Endothelial cell of umbilical vein (primary cell): Measurements from ENCODE around the gene FRYL. TPM values are rescaled to one million over a fixed set of nuclear protein-coding genes. Genes with fewer than 3 reads are reported as not detected.

ENCODE experiments used
- BruUV-seq: library from RNA; stranded (reverse); fragments of 400-500 nt; replicated peaks from 2 replicates; lab custom pipeline; 2021; lab: Mats Ljungman, UMichigan
- CTCF ChIA-PET: fragments of 300-600, 350-600 bp; sonication (Branson Sonifier 250); formaldehyde crosslinking; loops from one replicate; lab custom pipeline; 2021; ENCODE audit warnings: antibody characterized with exemption, inconsistent platforms; lab: Charles Lee
- POLR2A ChIA-PET: fragments of 300-600, 350-600 bp; sonication (Branson Sonifier 250); formaldehyde crosslinking; loops from one replicate; lab custom pipeline; 2021; ENCODE audit warnings: antibody characterized with exemption, inconsistent platforms; lab: Charles Lee
- DNase-seq: peaks from one replicate; pipeline ENCODE4 v3.0.0-alpha.2; 2011; ENCODE audit warnings: low read depth, low spot score
- FAIRE-seq: peaks from 2 replicates; lab custom pipeline; 2011; peaks lifted over from hg19 to GRCh38; lab: Jason Lieb, UNC
- H2AFZ ChIP-seq: 2 replicates; pipeline ENCODE4 v1.6.0; 2012; ENCODE audit warnings: low read depth, low read length, control low read depth, inconsistent platforms
- H3K27ac ChIP-seq: 2 replicates; pipeline ENCODE4 v1.5.1; 2011; ENCODE audit warnings: low read depth, mild to moderate bottlenecking, control low read depth, low read length, moderate library complexity; ENCODE audit not compliant: insufficient read depth
- H3K27me3 ChIP-seq, 2 experiments: 2 replicates each; pipeline versions ENCODE4 v1.6.0 to v1.6.1; 2011; ENCODE audit warnings: low read length in 2 of 2, mixed read lengths in 1 of 2; ENCODE audit not compliant: control insufficient read depth in 2 of 2, insufficient read depth in 2 of 2
- H3K36me3 ChIP-seq, 2 experiments: 2 replicates in 1 of 2; 3 replicates in 1 of 2; pipeline ENCODE4 v1.5.1; 2011; ENCODE audit warnings: low read length in 2 of 2, mild to moderate bottlenecking in 1 of 2, moderate library complexity in 1 of 2; ENCODE audit not compliant: control insufficient read depth in 2 of 2, insufficient read depth in 2 of 2; ENCODE audit errors: extremely low read depth in 1 of 2
- H3K4me1 ChIP-seq: 3 replicates; pipeline ENCODE4 v1.5.1; 2011; ENCODE audit warnings: mild to moderate bottlenecking, low read length; ENCODE audit not compliant: control insufficient read depth, insufficient read depth; ENCODE audit errors: extremely low read depth
- H3K4me2 ChIP-seq: 2 replicates; pipeline ENCODE4 v1.6.1; 2011; ENCODE audit warnings: low read length, control low read depth, mixed read lengths; ENCODE audit not compliant: insufficient read depth
- H3K4me3 ChIP-seq, 3 experiments: fragments of 200-600 bp in 1 of 3; sonication (generic), shearing (Covaris generic) in 1 of 3; replicated peaks in 1 of 3; 2 replicates each; pipeline ENCODE4 v1.5.1; 2011 to 2016; ENCODE audit warnings: control low read depth in 3 of 3, low read length in 3 of 3, mild to moderate bottlenecking in 2 of 3, inconsistent platforms in 1 of 3, low read depth in 1 of 3, moderate library complexity in 1 of 3; ENCODE audit not compliant: insufficient read depth in 1 of 3
- H3K79me2 ChIP-seq: 2 replicates; pipeline ENCODE4 v1.6.0; 2012; ENCODE audit warnings: low read length, inconsistent platforms; ENCODE audit not compliant: control insufficient read depth, insufficient read depth
- H3K9ac ChIP-seq: replicated peaks from 2 replicates; pipeline ENCODE3; 2011; ENCODE audit warnings: low read length, control low read depth; ENCODE audit not compliant: insufficient read depth; ENCODE audit errors: extremely low read depth
- H3K9me1 ChIP-seq: replicated peaks from 3 replicates; pipeline ENCODE4 v1.6.0; 2011; ENCODE audit warnings: mild to moderate bottlenecking, low read length; ENCODE audit not compliant: control insufficient read depth, insufficient read depth; ENCODE audit errors: extremely low read depth
- H3K9me3 ChIP-seq: replicated peaks from 2 replicates; pipeline ENCODE4 v1.5.1; 2012; ENCODE audit warnings: low read length, inconsistent platforms; ENCODE audit not compliant: control insufficient read depth, insufficient read depth
- H4K20me1 ChIP-seq: replicated peaks from 2 replicates; pipeline ENCODE3; 2011; ENCODE audit warnings: mild to moderate bottlenecking, low read length; ENCODE audit not compliant: control insufficient read depth, insufficient read depth; ENCODE audit errors: extremely low read depth
- EZH2 ChIP-seq: IDR thresholded peaks from 2 replicates; pipeline ENCODE4 v1.6.1; 2012; ENCODE audit warnings: borderline replicate concordance, low read depth, mild to moderate bottlenecking, moderate library complexity, low read length, inconsistent platforms; ENCODE audit not compliant: severe bottlenecking
- FOS ChIP-seq: IDR thresholded peaks from 2 replicates; pipeline ENCODE4 v1.6.1; 2011; ENCODE audit warnings: mild to moderate bottlenecking, low read length, moderate library complexity, borderline replicate concordance; ENCODE audit not compliant: insufficient read depth
- GATA2 ChIP-seq: IDR thresholded peaks from 2 replicates; pipeline ENCODE4 v1.7.0; 2011; ENCODE audit warnings: low read depth, mild to moderate bottlenecking, moderate library complexity, mixed read lengths, low read length; ENCODE audit not compliant: insufficient read length, insufficient read depth
- JUN ChIP-seq: IDR thresholded peaks from 2 replicates; pipeline ENCODE4 v1.6.1; 2011; ENCODE audit warnings: borderline replicate concordance, low read depth; ENCODE audit not compliant: insufficient read length, insufficient read depth
- MYC ChIP-seq: IDR thresholded peaks from one replicate; pipeline ENCODE4 v1.6.1; 2011; ENCODE audit warnings: mild to moderate bottlenecking, low read depth, low read length
- POLR2A ChIP-seq: IDR thresholded peaks from 2 replicates; pipeline ENCODE4 v1.6.1; 2012; ENCODE audit warnings: low read depth, mild to moderate bottlenecking, control low read depth, low read length
- POLR2AphosphoS5 ChIP-seq: IDR thresholded peaks from 2 replicates; pipeline ENCODE4 v1.6.1; 2012; ENCODE audit warnings: low read depth, mild to moderate bottlenecking, control low read depth, low read length, moderate library complexity; ENCODE audit not compliant: insufficient read depth
- dilution Hi-C: fragments of 300-500 bp; cut with MboI; formaldehyde crosslinking; loops from one replicate; pipeline ENCODE4 v1.15.0; 2019; ENCODE audit warnings: low sequenced_read_pairs; ENCODE audit not compliant: extremely low pct_ligation_motif_present
- intact Hi-C: fragments of 100-400 bp; cut with micrococcal nuclease; formaldehyde crosslinking; loops from one replicate; pipeline ENCODE4 v1.10.0; 2022
- polyA plus RNA-seq, 4 experiments: library from polyadenylated mRNA; depleted of rRNA in 3 of 4; stranded (reverse) in 3 of 4; unstranded in 1 of 4; fragments of >200 nt; gene quantifications; 2 replicates each; pipeline versions ENCODE4 v1.2.1 to v1.2.3, GENCODE V29; 2011 to 2012; ENCODE audit warnings: missing spikeins in 1 of 4
- total RNA-seq: library from RNA; stranded (reverse); gene quantifications from 2 replicates; pipeline ENCODE4 v1.2.3, GENCODE V29; 2021
- TF ChIP-seq, protein P1 (sequence below): IDR thresholded peaks from 2 replicates; pipeline ENCODE4 v1.6.1; 2011; ENCODE audit not compliant: insufficient read depth, insufficient read length
- TF ChIP-seq, protein P2 (sequence below), 2 donors: IDR thresholded peaks; 1 replicate in 1 of 2; 2 replicates in 1 of 2; pipeline ENCODE4 v1.5.1; 2011; ENCODE audit warnings: low read length in 2 of 2, mild to moderate bottlenecking in 2 of 2, moderate library complexity in 2 of 2, control low read depth in 1 of 2, inconsistent platforms in 1 of 2, low read depth in 1 of 2; ENCODE audit not compliant: insufficient read depth in 1 of 2; ENCODE audit errors: extremely low read depth in 1 of 2

Gene FRYL
- total and polyA plus RNA-seq, 2 donors (not counting 3 experiments of a cell fraction or from before 2014, with no cell fraction given): 17.0 to 84.9 TPM

DNA sequence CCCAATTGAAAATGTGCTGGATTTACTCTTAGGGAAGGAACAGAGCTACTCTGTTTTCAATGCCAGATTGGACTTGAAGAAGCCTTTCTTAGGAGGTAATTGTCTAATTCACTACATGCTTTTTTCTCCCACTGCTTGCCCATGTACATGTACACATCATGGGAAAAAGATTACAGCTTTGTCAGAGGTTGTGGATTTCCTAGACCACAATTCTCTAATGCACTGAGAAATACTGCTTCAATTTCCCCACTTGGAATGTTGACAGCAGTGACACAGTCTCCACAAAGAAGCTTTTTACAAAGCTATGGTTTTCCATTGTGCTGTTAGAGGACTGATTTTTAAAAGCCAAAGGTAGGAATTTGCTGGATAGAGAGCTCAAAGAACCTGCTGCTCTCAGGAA, 270.5 kb downstream of the FRYL start:
- no peak overlapping the region for H3K4me3 ChIP-seq
- FAIRE-seq (no peak), DNase-seq (no peak)
- no peak overlapping the region for H3K9ac ChIP-seq
- H3K9me3 ChIP-seq: no peaks in the 10 kb centered on the region
- no peaks in the 10 kb centered on the region for H3K79me2 ChIP-seq
- H2AFZ ChIP-seq: no peak overlapping the region
- no peaks in the 10 kb centered on the region for H3K27me3 ChIP-seq
- H4K20me1 ChIP-seq: no peaks in the 10 kb centered on the region
- intact Hi-C loops (no loop called here), dilution Hi-C loops (no loop called here)
- no peaks in the 10 kb centered on the region for H3K9me1 ChIP-seq
- BruUV-seq: no TSS peak
- H3K4me1 ChIP-seq: no peaks in the 10 kb centered on the region
- TF ChIP-seq POLR2A (no peak), MYC (no peak), JUN (no peak), FOS (no peak), GATA2 (no peak), POLR2AphosphoS5 (no peak), EZH2 (no peak)
- TF ChIP-seq, protein P1, sequence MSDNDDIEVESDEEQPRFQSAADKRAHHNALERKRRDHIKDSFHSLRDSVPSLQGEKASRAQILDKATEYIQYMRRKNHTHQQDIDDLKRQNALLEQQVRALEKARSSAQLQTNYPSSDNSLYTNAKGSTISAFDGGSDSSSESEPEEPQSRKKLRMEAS: no peak
- TF ChIP-seq, protein P2, sequence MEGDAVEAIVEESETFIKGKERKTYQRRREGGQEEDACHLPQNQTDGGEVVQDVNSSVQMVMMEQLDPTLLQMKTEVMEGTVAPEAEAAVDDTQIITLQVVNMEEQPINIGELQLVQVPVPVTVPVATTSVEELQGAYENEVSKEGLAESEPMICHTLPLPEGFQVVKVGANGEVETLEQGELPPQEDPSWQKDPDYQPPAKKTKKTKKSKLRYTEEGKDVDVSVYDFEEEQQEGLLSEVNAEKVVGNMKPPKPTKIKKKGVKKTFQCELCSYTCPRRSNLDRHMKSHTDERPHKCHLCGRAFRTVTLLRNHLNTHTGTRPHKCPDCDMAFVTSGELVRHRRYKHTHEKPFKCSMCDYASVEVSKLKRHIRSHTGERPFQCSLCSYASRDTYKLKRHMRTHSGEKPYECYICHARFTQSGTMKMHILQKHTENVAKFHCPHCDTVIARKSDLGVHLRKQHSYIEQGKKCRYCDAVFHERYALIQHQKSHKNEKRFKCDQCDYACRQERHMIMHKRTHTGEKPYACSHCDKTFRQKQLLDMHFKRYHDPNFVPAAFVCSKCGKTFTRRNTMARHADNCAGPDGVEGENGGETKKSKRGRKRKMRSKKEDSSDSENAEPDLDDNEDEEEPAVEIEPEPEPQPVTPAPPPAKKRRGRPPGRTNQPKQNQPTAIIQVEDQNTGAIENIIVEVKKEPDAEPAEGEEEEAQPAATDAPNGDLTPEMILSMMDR (IDR thresholded peaks at IDR 0.05; ENCODE audit: extremely low read depth in 1 of 2, insufficient read depth in 1 of 2, low read depth in 1 of 2, low read length in 2 of 2): no peak
- ChIA-PET POLR2A (interaction anchor here (0.5 kb wide), 1 partner anchor 8 kb away, joined by 3 read pairs; no protein-coding TSS in a partner anchor), CTCF (interaction anchor here (1.1 to 1.2 kb wide), 2 partner anchors 15 to 36 kb away, joined by 3 read pairs; no protein-coding TSS in a partner anchor)
- H3K27ac ChIP-seq: no peak overlapping the region
- no peak overlapping the region for H3K4me2 ChIP-seq
- H3K36me3 ChIP-seq: peaks cover 20 to 26% of the 10 kb centered on the region in 2 experiments
